Measurements from ENCODE around the gene RAET1G. TPM values are rescaled to one million over a fixed set of nuclear protein-coding genes. Genes with fewer than 3 reads are reported as not detected.
A peak's percentile ranks its signal among the peaks of the same experiment; 100 is the strongest.
"Not testable (repeated sequence)": the region's sequence is repeated elsewhere in the genome, so short reads cannot be mapped to it uniquely, and the experiment has no call there.

The RAET1G gene
- total RNA-seq, 1 donor: 1.3 TPM

- no peak for TF ChIP-seq CTCF (IDR thresholded peaks at IDR 0.05; ENCODE audit: insufficient read depth, low read depth, low read length)
- peak overlapping the region; percentile 83 for H3K4me3 ChIP-seq (ENCODE audit: low read depth, low read length)
- no peak for DNase-seq (ENCODE audit: low read depth)
These were observed 19.5 kb upstream of the RAET1G start for GRCh38 chr6:149942461-149942829.

GRCh38 chr6:149941583-149942460 is 18.9 kb upstream of the RAET1G start, which contains the start of gene ULBP2:
Gene ULBP2 (plus strand): TSS chr6:149942014. CDS start chr6:149942073, 59 bp downstream.
- H3K4me3 ChIP-seq (ENCODE audit: low read depth, low read length): peak within 1 kb of the TSS; percentile 83
- no peak for TF ChIP-seq CTCF (IDR thresholded peaks at IDR 0.05; ENCODE audit: insufficient read depth, low read depth, low read length)

GRCh38 chr6:149940672-149940982 is 17.7 kb upstream of the RAET1G start:
- no peak overlapping the region for H3K4me3 ChIP-seq (ENCODE audit: low read depth, low read length)
- TF ChIP-seq CTCF (IDR thresholded peaks at IDR 0.05; ENCODE audit: insufficient read depth, low read depth, low read length): no peak
- no peak for DNase-seq (ENCODE audit: low read depth)

More at GRCh38 chr6:149941583-149942460, 18.9 kb upstream of the RAET1G start, which contains the start of gene ULBP2:
- peak; percentile 96 for DNase-seq (ENCODE audit: low read depth)

GRCh38 chr6:149939909-149940671 is 17.2 kb upstream of the RAET1G start:
- DNase-seq (ENCODE audit: low read depth): no peak
- no peak overlapping the region for H3K4me3 ChIP-seq (ENCODE audit: low read depth, low read length)
- no peak for TF ChIP-seq CTCF (IDR thresholded peaks at IDR 0.05; ENCODE audit: insufficient read depth, low read depth, low read length)

GRCh38 chr6:149939356-149939648 is 16.4 kb upstream of the RAET1G start:
- no peak for DNase-seq (ENCODE audit: low read depth)
- H3K4me3 ChIP-seq (ENCODE audit: low read depth, low read length): no peak overlapping the region
- no peak for TF ChIP-seq CTCF (IDR thresholded peaks at IDR 0.05; ENCODE audit: insufficient read depth, low read depth, low read length)

GRCh38 chr6:149938571-149939355 is 15.8 kb upstream of the RAET1G start:
- peak; percentile 17 for DNase-seq (ENCODE audit: low read depth)
- TF ChIP-seq CTCF (IDR thresholded peaks at IDR 0.05; ENCODE audit: insufficient read depth, low read depth, low read length): no peak
- peak overlapping the region; percentile 64 for H3K4me3 ChIP-seq (ENCODE audit: low read depth, low read length)

GRCh38 chr6:149938013-149938570 is 15.2 kb upstream of the RAET1G start:
- H3K4me3 ChIP-seq (ENCODE audit: low read depth, low read length): peak overlapping the region; percentile 64
- not testable (repeated sequence) for DNase-seq (ENCODE audit: low read depth)

All from fibroblast of villous mesenchyme (primary cell).